GM21381 (cell line): ENCODE data around the gene EPHB4.
"Not testable (repeated sequence)": the region's sequence is repeated elsewhere in the genome, so short reads cannot be mapped to it uniquely, and the experiment has no call there.

ENCODE experiments used
- ATAC-seq: cut with Tn5 transposase; IDR thresholded peaks from one replicate; pipeline ENCODE4 v1.9.1; 2021; ENCODE audit warnings: mild to moderate bottlenecking, moderate library complexity; ENCODE audit not compliant: unreplicated experiment

EPHB4 gene

GRCh38 chr7:100791881-100792666 lies 35.2 kb downstream of the EPHB4 start:
- ATAC-seq: no peak

- ATAC-seq: no peak
Observed at GRCh38 chr7:100789055-100789454, 38.3 kb downstream of the EPHB4 start.

- no peak for ATAC-seq
Observed at GRCh38 chr7:100786323-100786722, 41.0 kb downstream of the EPHB4 start.

- ATAC-seq: no peak
Observed at GRCh38 chr7:100785878-100786277, 41.4 kb downstream of the EPHB4 start.

GRCh38 chr7:100783804-100784203 lies 43.5 kb downstream of the EPHB4 start:
- no peak for ATAC-seq

- no peak for ATAC-seq
Observed at GRCh38 chr7:100781255-100781654, 46.1 kb downstream of the EPHB4 start.

GRCh38 chr7:100779359-100779758 lies 48.0 kb downstream of the EPHB4 start:
- no peak for ATAC-seq

GRCh38 chr7:100778061-100778621 lies 49.2 kb downstream of the EPHB4 start:
- no peak for ATAC-seq

GRCh38 chr7:100773491-100773890 lies 53.8 kb downstream of the EPHB4 start:
- no peak for ATAC-seq

GRCh38 chr7:100768784-100769183 lies 58.5 kb downstream of the EPHB4 start:
- no peak for ATAC-seq

- ATAC-seq: no peak
Observed at GRCh38 chr7:100765250-100765649, 62.1 kb downstream of the EPHB4 start.

- no peak for ATAC-seq
Observed at GRCh38 chr7:100764841-100765240, 62.5 kb downstream of the EPHB4 start.

- no peak for ATAC-seq
Observed at GRCh38 chr7:100763556-100764140, 63.7 kb downstream of the EPHB4 start.

- ATAC-seq: not testable (repeated sequence)
Observed at GRCh38 chr7:100762841-100763240, 64.5 kb downstream of the EPHB4 start.

- no peak for ATAC-seq
Observed at GRCh38 chr7:100759357-100760171, 67.8 kb downstream of the EPHB4 start.

- no peak for ATAC-seq
Observed at GRCh38 chr7:100753750-100754149, 73.6 kb downstream of the EPHB4 start.

- no peak for ATAC-seq
Observed at GRCh38 chr7:100752994-100753393, 74.3 kb downstream of the EPHB4 start.
